GM18502 (cell line): ENCODE measurements around the gene KCNK17.

Experiments used
- ATAC-seq: cut with Tn5 transposase; IDR thresholded peaks from one replicate; pipeline ENCODE4 v1.9.1; 2021; ENCODE audit warnings: mild to moderate bottlenecking; ENCODE audit not compliant: unreplicated experiment, poor library complexity

Gene KCNK17

GRCh38 chr6:39274903-39275302 lies 39.3 kb downstream of the KCNK17 start:
- no peak for ATAC-seq

DNA sequence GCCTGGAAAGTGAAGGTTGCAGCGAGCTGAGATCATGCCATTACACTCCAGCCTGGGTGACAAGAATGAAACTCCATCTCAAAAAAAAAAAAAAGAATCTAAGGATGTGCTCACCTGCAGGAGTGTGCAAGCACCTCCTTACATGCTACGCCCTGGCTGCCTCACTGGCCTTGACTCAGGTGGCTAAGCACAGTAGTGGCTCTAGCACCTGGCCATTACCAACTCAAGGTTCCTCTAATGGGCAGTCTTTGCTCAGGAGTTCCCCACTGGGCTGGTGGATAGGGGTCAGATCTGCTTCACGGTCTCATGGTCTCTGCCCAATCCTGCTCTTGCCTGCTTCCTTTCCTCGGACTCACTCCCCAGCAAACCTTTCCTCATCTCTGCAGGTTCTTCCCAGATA lies 39.7 kb downstream of the KCNK17 start:
- no peak for ATAC-seq

- no peak for ATAC-seq
Measured at GRCh38 chr6:39273406-39273821, 40.8 kb downstream of the KCNK17 start.

- no peak for ATAC-seq
Measured at GRCh38 chr6:39269961-39270360, 44.3 kb downstream of the KCNK17 start.

DNA sequence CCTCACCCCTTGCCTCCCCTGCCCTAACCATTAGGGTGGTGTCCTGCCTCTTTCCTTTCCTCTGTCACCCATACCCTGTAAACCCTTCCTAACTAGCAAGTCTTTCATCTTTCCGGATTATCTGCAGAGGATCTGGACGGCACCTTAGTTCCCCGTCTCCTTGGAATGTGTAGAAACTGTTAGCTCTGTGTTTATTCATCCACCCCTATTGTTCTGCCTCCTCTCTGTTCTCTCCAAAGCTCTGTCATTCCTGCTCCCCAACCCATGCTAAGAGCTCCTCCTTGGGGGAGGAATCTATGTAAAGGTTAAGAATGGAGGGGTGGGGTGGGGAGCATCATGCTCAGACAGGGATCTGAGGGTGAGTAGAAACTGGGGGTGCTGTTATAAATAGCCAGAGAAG lies 45.5 kb downstream of the KCNK17 start:
- no peak for ATAC-seq

DNA sequence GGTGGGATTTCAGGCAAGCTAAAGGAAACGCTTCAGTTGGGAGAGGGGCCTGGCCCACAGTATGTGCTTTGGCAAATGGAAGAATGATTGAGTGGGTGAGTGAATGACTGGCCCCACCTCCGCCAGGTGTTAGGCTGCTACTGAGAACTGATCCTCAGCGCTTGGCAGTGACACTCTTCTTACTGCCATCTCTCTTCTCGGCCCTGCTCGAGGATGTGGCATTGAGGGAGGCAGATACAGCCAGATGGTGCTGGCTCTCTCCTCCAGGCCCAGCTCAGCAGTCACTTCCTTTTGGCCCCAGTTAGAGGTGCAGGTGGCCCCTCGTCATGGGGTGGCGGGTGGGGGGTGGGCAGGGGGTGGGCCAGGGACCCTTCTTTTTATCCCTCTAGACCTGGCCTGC lies 46.0 kb downstream of the KCNK17 start:
- ATAC-seq: no peak

- no peak for ATAC-seq
Measured at GRCh38 chr6:39266782-39267355, 47.4 kb downstream of the KCNK17 start.

DNA sequence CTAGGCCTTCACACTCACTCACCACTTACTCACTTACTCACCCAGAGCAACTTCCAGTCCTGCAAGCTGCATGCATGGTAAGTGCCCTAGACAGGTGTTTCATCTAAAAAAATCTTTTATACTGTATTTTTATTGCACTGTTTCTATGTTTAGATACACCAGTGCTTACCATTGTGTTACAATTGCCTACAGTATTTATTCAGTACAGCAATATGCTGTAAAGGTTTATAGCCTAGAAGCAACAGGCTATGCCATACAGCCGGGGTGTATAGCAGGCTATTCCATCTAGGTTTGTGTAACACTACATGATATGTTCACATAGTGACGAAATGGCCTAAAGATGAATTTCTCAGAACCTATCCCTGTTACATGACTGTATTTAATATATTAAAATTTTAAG lies 47.8 kb downstream of the KCNK17 start:
- no peak for ATAC-seq

DNA sequence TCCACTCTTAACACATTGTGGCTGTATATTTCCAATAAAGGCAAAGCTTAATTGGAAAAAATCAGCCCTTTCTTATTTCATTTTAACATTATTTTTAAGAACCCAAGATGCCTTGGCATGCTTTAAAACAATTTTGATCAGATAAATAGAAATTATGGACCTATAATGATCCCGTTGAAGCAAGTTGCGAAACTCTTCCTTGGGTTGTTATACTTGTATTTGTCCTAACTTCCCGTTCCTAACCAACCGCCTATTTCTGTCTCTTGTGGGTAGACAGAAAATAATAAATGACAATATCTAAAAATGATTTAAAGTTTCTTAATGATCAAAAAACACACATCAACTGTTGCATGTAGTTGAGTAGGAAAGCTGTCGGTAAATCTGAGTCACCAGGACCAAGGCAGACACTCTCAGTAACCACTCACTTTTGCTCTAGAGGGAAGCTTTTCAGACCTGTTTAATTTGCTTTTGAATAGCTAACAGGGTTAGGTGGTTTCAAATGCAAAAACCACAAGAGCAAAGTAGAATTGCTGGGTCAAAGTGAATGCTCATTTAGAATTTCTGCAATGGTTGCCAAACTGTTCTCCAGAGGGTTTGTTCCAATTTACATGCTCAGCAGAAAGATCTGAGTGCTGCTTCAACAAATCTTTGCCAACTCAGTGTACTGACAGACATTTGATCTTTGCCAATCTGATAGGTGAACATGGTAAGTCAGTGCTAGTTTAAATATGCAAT lies 50.7 kb downstream of the KCNK17 start:
- ATAC-seq: no peak

DNA sequence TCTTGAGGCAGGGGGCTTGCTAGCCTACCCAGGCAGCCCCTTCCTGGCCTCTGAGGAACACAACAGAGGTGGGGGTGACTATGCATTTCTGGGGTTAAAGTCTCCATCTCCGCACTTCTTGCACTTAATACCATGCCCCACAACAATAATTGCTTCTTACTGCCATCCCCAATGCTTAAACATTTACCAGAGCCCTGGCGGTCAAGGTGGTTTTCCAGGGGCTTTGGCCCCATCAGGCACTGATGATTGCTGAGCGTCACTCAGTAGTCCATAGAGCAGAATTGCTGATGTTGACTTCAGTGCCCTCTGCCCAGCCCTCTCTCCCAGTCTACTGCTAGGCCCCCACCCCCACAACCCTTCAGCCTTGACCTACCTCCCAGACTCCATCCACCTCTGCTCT lies 52.5 kb downstream of the KCNK17 start:
- ATAC-seq: no peak

DNA sequence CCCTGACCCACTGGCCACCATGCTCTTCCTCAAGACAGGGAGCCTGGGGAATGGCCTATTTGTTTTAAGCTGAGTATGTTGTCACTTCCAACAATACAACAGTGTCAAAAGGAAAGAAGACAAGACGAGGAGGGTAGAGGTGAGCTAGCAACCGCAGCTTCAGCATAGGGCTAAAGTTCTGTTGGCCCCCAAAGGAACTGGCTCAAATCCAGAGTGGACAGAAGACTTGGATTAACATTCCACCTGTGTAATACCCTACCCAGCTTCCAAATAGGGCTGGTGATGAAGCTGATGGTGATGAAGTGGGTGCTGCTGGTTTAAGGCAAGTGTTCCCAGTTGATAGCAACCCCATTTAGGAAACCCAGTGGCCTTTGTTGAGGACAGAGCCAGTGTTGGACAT lies 53.3 kb downstream of the KCNK17 start:
- no peak for ATAC-seq

- no peak for ATAC-seq
Measured at GRCh38 chr6:39260456-39260855, 53.8 kb downstream of the KCNK17 start.

DNA sequence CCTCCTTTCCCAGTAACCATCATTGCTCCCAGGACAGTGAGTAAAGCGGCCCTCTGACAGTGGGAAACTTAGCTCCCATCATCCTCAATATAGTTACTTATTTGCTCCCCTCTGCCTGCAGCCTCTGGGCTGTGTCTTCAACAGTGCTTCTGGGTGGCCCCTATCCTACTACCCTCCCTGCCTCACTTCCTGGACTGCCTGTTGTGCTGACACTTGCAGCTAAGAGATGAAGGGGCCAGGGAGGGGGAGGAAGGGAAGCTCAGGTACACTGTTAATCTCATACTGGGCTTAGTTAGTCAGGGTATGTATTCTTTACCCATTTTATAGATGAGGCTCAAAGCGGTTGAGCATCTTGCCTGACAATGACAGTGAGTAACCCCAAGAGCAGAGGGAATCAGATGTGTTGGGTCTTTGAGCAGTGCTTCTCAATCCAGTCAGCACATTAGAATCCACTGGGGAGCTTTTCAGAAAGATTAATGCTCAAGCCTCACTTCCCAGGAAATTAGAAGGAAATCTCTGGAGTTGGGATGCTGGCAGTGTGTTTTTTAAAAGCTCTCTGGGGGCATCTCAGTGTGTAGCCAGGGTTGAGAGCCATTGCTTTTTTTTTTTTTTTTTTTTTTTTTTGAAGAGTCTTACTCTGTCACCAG lies 57.8 kb downstream of the KCNK17 start:
- no peak for ATAC-seq

- no peak for ATAC-seq
Measured at GRCh38 chr6:39254999-39255535, 59.2 kb downstream of the KCNK17 start.

- ATAC-seq: no peak
Measured at GRCh38 chr6:39251406-39251805, 62.8 kb downstream of the KCNK17 start.

DNA sequence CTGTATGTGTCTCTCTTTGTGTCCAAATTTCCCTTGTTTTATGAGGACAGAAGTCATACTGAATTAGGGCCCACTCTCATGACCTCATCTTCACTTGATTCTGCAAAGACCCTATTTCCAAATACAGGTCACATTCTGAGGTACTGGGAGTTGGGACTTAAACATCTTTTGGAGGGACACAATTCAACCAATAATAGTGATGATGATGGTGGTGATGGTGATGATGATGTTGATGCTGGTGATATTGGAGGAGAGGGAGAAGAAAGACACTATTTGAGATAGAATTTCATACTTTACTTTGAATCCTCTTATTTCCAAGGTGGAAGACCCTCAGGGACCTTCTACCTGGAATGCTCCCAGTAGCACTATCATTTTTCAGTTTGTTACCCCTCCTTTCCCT lies 63.7 kb downstream of the KCNK17 start:
- ATAC-seq: no peak

DNA sequence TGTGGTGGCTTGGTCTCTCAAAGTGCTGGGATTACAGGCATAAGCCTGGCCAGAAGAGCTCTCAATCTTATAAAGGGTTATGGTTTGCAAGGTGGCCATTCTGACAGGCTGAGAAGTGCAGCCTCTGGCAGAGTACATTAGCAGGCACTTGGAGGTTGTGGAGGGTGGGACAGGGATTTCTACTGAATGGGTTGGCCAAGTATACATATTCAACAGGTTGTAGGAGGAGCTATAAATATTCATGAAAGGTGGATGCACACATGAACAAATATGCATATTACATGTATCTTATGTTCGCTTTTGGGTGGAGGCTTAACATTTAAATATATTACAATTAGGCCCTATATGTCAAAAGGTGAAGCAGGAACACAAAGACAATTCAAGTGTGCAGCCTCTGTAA lies 64.9 kb downstream of the KCNK17 start:
- ATAC-seq: no peak
